WI38 (cell line): ENCODE measurements around the gene PDSS2.
A peak's percentile ranks its signal among the peaks of the same experiment; 100 is the strongest.
"Not testable (repeated sequence)": the region's sequence is repeated elsewhere in the genome, so short reads cannot be mapped to it uniquely, and the experiment has no call there.

Experiments used
- H3K4me3 ChIP-seq: 2 replicates; pipeline ENCODE4 v1.5.1; 2011; ENCODE audit warnings: low read depth, mild to moderate bottlenecking, control low read depth, low read length
- TF ChIP-seq, protein P1 (sequence below): IDR thresholded peaks from 2 replicates; pipeline ENCODE4 v1.5.1; 2012; ENCODE audit warnings: low read depth, mild to moderate bottlenecking, control low read depth, low read length

PDSS2 gene

GRCh38 chr6:107488174-107488874, 29.0 kb upstream of the PDSS2 start:
- TF ChIP-seq, protein P1, sequence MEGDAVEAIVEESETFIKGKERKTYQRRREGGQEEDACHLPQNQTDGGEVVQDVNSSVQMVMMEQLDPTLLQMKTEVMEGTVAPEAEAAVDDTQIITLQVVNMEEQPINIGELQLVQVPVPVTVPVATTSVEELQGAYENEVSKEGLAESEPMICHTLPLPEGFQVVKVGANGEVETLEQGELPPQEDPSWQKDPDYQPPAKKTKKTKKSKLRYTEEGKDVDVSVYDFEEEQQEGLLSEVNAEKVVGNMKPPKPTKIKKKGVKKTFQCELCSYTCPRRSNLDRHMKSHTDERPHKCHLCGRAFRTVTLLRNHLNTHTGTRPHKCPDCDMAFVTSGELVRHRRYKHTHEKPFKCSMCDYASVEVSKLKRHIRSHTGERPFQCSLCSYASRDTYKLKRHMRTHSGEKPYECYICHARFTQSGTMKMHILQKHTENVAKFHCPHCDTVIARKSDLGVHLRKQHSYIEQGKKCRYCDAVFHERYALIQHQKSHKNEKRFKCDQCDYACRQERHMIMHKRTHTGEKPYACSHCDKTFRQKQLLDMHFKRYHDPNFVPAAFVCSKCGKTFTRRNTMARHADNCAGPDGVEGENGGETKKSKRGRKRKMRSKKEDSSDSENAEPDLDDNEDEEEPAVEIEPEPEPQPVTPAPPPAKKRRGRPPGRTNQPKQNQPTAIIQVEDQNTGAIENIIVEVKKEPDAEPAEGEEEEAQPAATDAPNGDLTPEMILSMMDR = no peak
- H3K4me3 ChIP-seq = peak overlapping the region; percentile 73

DNA sequence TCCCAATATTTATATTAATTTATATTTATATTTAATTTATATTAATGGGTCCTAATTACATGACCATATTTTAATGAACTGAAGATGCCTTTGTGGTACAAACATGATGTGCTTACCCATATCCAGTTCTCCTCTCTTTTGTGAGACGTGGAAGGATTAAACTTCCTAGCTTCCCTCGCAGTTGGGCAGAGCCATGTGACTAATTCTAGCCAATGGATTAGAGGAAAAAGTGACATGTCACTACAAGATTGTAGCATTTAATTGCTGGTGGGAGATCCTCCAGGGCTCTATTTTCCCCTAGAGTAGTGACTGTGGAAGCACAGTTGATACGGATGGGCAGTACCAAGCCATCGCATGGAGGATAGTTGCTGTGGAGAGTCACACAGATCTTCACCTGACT, 25.8 kb upstream of the PDSS2 start:
- no peak overlapping the region for H3K4me3 ChIP-seq
- TF ChIP-seq, protein P1 = no peak

- no peak overlapping the region for H3K4me3 ChIP-seq
- TF ChIP-seq, protein P1 = no peak
Observed at GRCh38 chr6:107479089-107479690, 19.8 kb upstream of the PDSS2 start.

- H3K4me3 ChIP-seq = not testable (repeated sequence)
Observed at GRCh38 chr6:107475826-107476225, 16.5 kb upstream of the PDSS2 start.

GRCh38 chr6:107475360-107475759, 16.0 kb upstream of the PDSS2 start:
- H3K4me3 ChIP-seq = not testable (repeated sequence)

DNA sequence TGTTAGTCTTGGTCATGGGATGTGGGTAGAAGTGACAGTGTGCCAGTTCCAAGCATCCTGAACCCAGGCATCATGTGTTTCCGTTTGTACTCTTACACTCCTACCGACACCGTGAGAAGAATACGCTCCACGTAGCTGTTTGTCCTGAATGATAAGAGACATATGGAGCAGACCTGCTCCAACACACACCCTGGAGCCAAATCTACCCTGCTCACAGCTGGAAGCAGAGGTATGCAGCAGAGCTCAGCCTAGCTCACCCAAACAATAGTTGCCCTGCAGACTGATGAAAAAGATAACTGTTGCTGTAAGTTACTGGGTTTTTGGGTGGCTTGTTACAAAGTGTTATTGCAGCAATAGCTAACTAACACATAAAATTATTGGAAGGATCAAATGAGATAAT, 14.3 kb upstream of the PDSS2 start:
- H3K4me3 ChIP-seq = no peak overlapping the region
- TF ChIP-seq, protein P1 = no peak

GRCh38 chr6:107470364-107470763, 11.0 kb upstream of the PDSS2 start:
- TF ChIP-seq, protein P1 = no peak
- H3K4me3 ChIP-seq = no peak overlapping the region

DNA sequence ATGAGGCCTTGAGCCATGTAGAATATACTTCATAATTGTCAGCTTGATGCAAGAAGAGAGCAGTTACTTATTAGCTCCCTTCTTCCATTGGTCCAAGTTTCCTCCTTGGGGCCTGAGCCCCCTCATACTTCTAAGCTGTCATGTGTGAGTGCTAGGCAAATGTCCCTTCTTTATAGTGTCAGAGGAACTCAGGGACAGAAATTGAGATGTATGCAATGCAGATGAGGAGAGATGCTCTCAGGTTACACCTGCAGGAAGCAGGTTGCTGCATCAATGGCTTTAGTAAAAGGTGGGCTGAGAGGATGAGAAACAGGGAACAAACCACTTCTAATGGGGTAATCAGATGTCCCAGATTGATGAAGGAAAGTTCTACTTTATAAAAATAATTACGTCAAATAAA, 6.7 kb upstream of the PDSS2 start:
- H3K4me3 ChIP-seq = no peak overlapping the region
- TF ChIP-seq, protein P1 = no peak
